Transverse colon (tissue), 4 donors: ENCODE results near the gene APBA1. TPM values are rescaled to one million over a fixed set of nuclear protein-coding genes. Genes with fewer than 3 reads are reported as not detected.

Experiments
- DNase-seq: peaks from one replicate; pipeline ENCODE4 v3.0.0-alpha.2; 2019
- H3K27ac ChIP-seq, 4 donors: fragments of 200-600 bp; sonication (generic); 2 replicates each; pipeline ENCODE4 v1.5.1; 2016 to 2018; ENCODE audit warnings: inconsistent platforms in 4 of 4
- H3K27me3 ChIP-seq: fragments of 200-600 bp; sonication (generic); 2 replicates; pipeline ENCODE4 v1.5.1; 2017; ENCODE audit warnings: inconsistent platforms
- H3K36me3 ChIP-seq, 4 donors: fragments of 200-600 bp; sonication (generic); 2 replicates each; pipeline ENCODE4 v1.5.1; 2017 to 2019; ENCODE audit warnings: inconsistent platforms in 4 of 4
- H3K4me1 ChIP-seq, 4 donors: fragments of 200-600 bp; sonication (generic); 2 replicates each; pipeline ENCODE4 v1.5.1; 2017 to 2020; ENCODE audit warnings: inconsistent platforms in 4 of 4
- H3K4me3 ChIP-seq, 4 donors: fragments of 200-600 bp; sonication (generic); 1 replicate in 1 of 4; 2 replicates in 3 of 4; pipeline versions ENCODE4 v1.5.1 to v1.6.1; 2017 to 2019; ENCODE audit warnings: inconsistent platforms in 4 of 4
- H3K9me3 ChIP-seq, 2 donors: fragments of 200-600 bp; sonication (generic); 2 replicates each; pipeline ENCODE4 v1.5.1; 2017 to 2019; ENCODE audit warnings: inconsistent platforms in 2 of 2
- EP300 ChIP-seq: sonication (generic); formaldehyde crosslinking; IDR thresholded peaks from one replicate; pipeline ENCODE4 v1.6.1; 2017; ENCODE audit warnings: antibody characterized with exemption, low read depth
- POLR2A ChIP-seq: fragments of 450-650 bp; IDR thresholded peaks from one replicate; pipeline ENCODE4 v1.6.1; 2016; ENCODE audit warnings: antibody characterized with exemption, mild to moderate bottlenecking, moderate library complexity
- POLR2AphosphoS5 ChIP-seq, 3 donors: sonication (generic); formaldehyde crosslinking; IDR thresholded peaks; one replicate each; pipeline ENCODE4 v1.6.1; 2016; ENCODE audit warnings: antibody characterized with exemption in 3 of 3
- WGBS, 2 donors: methylation state at CpG; one replicate each; pipeline ENCODE4 v1.1.5; 2018; ENCODE audit warnings: low coverage in 1 of 2; 5-methylcytosine and 5-hydroxymethylcytosine counted together
- in situ Hi-C, 4 donors: fragments of 200-750 bp; cut with MboI; loops; one replicate each; pipeline versions ENCODE4 v1.15.0 to v1.15.1; 2017; ENCODE audit warnings: low sequenced_read_pairs in 3 of 4, low pct_ligation_motif_present in 1 of 4, low pct_unique_long_range_greater_than_20kb in 1 of 4
- intact Hi-C: fragments of 100-400 bp; cut with DNase I; formaldehyde crosslinking; loops from one replicate; pipeline ENCODE4 v1.15.1; 2023; ENCODE audit warnings: low total_unique reads
- total RNA-seq, 4 donors: library from RNA; depleted of rRNA; stranded (reverse); fragments of >200 nt; gene quantifications; one replicate each; pipeline ENCODE4 v1.1.0, GENCODE V29; 2016
- TF ChIP-seq, protein P1 (sequence below), 5 experiments: fragments of 200-600 bp in 3 of 5; fragments of 450-650 bp in 2 of 5; sonication (generic) in 3 of 5; IDR thresholded peaks; 1 replicate in 2 of 5; 2 replicates in 3 of 5; pipeline ENCODE4 v1.5.1; 2016 to 2017; ENCODE audit warnings: antibody characterized with exemption in 5 of 5, inconsistent platforms in 3 of 5, mild to moderate bottlenecking in 2 of 5, moderate library complexity in 1 of 5

The APBA1 gene
- total RNA-seq, 4 donors from 2014 or later, result 7.6 to 11.6 (median 10.2) TPM

DNA sequence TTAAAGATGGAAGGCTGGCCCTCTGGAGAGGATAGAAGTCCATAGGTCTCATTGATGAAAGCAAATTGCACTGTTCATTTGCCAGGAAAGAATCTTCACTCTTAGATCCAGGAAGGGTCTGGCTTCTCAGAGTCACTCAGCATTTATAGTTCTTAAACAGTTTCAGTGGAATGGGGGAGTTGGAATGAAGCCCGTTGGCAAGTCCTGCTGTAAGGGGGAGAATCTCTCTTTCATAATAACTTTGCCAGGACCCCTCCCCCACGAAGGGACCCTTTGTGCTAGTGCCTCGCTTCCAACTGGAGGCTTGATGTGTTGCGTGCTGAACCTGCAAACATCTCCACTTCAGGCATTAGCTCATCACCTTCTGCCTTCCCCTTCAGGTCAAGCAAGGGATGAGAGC, 290.0 kb downstream of the APBA1 start:
- no peak for DNase-seq
- Histone ChIP-seq H3K4me1 (no peaks in the 10 kb centered on the region), H3K36me3 (no peaks in the 10 kb centered on the region), H3K27me3 (no peaks in the 10 kb centered on the region), H3K9me3 (no peaks in the 10 kb centered on the region), H3K27ac (no peak overlapping the region), H3K4me3 (no peak overlapping the region)
- intact Hi-C loops, result no loop called here
- TF ChIP-seq, protein P1, sequence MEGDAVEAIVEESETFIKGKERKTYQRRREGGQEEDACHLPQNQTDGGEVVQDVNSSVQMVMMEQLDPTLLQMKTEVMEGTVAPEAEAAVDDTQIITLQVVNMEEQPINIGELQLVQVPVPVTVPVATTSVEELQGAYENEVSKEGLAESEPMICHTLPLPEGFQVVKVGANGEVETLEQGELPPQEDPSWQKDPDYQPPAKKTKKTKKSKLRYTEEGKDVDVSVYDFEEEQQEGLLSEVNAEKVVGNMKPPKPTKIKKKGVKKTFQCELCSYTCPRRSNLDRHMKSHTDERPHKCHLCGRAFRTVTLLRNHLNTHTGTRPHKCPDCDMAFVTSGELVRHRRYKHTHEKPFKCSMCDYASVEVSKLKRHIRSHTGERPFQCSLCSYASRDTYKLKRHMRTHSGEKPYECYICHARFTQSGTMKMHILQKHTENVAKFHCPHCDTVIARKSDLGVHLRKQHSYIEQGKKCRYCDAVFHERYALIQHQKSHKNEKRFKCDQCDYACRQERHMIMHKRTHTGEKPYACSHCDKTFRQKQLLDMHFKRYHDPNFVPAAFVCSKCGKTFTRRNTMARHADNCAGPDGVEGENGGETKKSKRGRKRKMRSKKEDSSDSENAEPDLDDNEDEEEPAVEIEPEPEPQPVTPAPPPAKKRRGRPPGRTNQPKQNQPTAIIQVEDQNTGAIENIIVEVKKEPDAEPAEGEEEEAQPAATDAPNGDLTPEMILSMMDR (IDR thresholded peaks at IDR 0.05), result no peak
- TF ChIP-seq POLR2A (no peak), EP300 (no peak), POLR2AphosphoS5 (IDR thresholded peaks at IDR 0.05) (no peak)
- in situ Hi-C loops, result no loop called here
- WGBS, 2 donors, result 67% methylated on average over 4 of the region's 4 CpGs; no CpG with 5 or more reads in 1 of the 2 donors

- Histone ChIP-seq H3K9me3 (no peaks in the 10 kb centered on the region), H3K4me3 (no peak overlapping the region), H3K4me1 (no peaks in the 10 kb centered on the region), H3K36me3 (no peaks in the 10 kb centered on the region), H3K27ac (no peak overlapping the region), H3K27me3 (no peaks in the 10 kb centered on the region)
- TF ChIP-seq, protein P1 (IDR thresholded peaks at IDR 0.05), result no peak
- no peak for DNase-seq
- in situ Hi-C loops, result no loop called here
- 96 to 100% methylated on average over 1 to 3 of the region's 3 CpGs for WGBS, 2 donors
- intact Hi-C loops, result no loop called here
Observed at GRCh38 chr9:69380811-69381210, 291.4 kb downstream of the APBA1 start.

- WGBS, 2 donors, result 64 to 72% methylated on average over 3 to 6 of the region's 6 CpGs
- in situ Hi-C loops, result no loop called here
Observed at GRCh38 chr9:69380301-69380700, 291.9 kb downstream of the APBA1 start.

DNA sequence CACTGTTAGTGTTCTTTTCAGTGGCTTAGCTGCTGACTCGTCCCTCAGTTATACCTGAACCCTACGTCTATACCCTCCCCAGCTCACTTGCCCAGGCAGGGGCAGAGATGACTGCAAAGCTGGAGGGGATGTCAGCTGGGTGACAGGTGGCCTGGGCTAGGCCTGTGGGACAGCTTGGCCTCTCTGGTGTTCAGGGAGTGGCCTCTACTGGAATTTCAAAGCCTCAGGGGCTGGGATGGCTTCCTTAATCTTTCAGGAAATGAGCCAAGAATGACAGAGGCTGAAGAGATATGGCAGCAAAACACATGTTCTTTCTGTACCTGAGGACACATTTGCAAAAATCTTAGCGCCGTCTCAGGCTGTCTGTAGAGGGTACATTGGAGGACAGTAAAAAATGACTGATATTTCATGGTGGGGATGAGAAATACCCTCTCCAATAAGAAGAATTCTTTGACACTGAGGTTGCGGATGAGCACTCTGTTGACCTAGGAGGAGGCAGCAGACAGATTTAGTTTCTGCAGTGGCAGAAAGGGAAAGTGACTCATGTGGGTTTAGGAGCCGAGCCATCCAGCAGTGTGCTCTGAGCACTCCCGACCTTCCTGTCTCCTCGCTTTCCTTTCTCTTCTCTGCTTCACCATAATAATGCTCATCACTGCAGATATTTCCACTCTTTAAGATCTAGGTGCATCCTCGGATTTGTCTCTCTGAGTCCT, 292.7 kb downstream of the APBA1 start:
- DNase-seq, result no peak
- no peaks in the 10 kb centered on the region for H3K4me1 ChIP-seq
- TF ChIP-seq POLR2A (no peak), EP300 (no peak), POLR2AphosphoS5 (IDR thresholded peaks at IDR 0.05) (no peak)
- TF ChIP-seq, protein P1 (IDR thresholded peaks at IDR 0.05), result no peak
- H3K27me3 ChIP-seq, result no peaks in the 10 kb centered on the region
- H3K4me3 ChIP-seq, result no peak overlapping the region
- no peak overlapping the region for H3K27ac ChIP-seq
- WGBS, 2 donors, result 43 to 66% methylated on average over 5 to 9 of the region's 9 CpGs
- in situ Hi-C loops, result no loop called here
- H3K9me3 ChIP-seq, result no peaks in the 10 kb centered on the region
- intact Hi-C loops, result no loop called here
- no peaks in the 10 kb centered on the region for H3K36me3 ChIP-seq

More at GRCh38 chr9:69380301-69380700, 291.9 kb downstream of the APBA1 start:
- Histone ChIP-seq H3K9me3 (no peaks in the 10 kb centered on the region), H3K27me3 (no peaks in the 10 kb centered on the region), H3K27ac (no peak overlapping the region), H3K36me3 (no peaks in the 10 kb centered on the region), H3K4me1 (no peaks in the 10 kb centered on the region), H3K4me3 (no peak overlapping the region)
- DNase-seq, result no peak
- TF ChIP-seq POLR2A (no peak), EP300 (no peak), POLR2AphosphoS5 (IDR thresholded peaks at IDR 0.05) (no peak)
- TF ChIP-seq, protein P1 (IDR thresholded peaks at IDR 0.05), result no peak
- intact Hi-C loops, result no loop called here
